SK-N-SH (cell line): ENCODE data around the gene HCCS. TPM values are rescaled to one million over a fixed set of nuclear protein-coding genes. Genes with fewer than 3 reads are reported as not detected.

ENCODE experiments used
- CTCF ChIA-PET: fragments of 300-600, 350-600 bp; formaldehyde crosslinking; extraction: SDS; loops from one replicate; lab custom pipeline; 2021; lab: Yijun Ruan, JAX
- POLR2A ChIA-PET: fragments of 350-600 bp; sonication (Branson Sonifier 250); formaldehyde crosslinking; extraction: SDS; loops from one replicate; lab custom pipeline; 2020; ENCODE audit warnings: antibody characterized with exemption, inconsistent platforms; lab: Yijun Ruan, JAX
- DNase-seq: peaks from one replicate; pipeline ENCODE4 v3.0.0; 2012
- H2AFZ ChIP-seq: fragments of 200-600 bp; sonication (generic); 2 replicates; pipeline ENCODE4 v1.8.1; 2016; ENCODE audit warnings: antibody characterized with exemption, mild to moderate bottlenecking, low read depth
- H3F3A ChIP-seq: fragments of 200-600 bp; sonication (generic); replicated peaks from 2 replicates; pipeline ENCODE3; 2016; ENCODE audit warnings: antibody characterized with exemption, mild to moderate bottlenecking; ENCODE audit not compliant: insufficient read depth
- H3K27ac ChIP-seq, 2 experiments: fragments of 200-500 bp in 1 of 2; fragments of 200-600 bp in 1 of 2; sonication (Bioruptor generic) in 1 of 2; sonication (generic), shearing (Covaris generic) in 1 of 2; 2 replicates each; pipeline versions ENCODE4 v1.5.1 to v1.6.1; 2014 to 2016; ENCODE audit warnings: low read depth in 2 of 2, inconsistent platforms in 1 of 2, low read length in 1 of 2, mild to moderate bottlenecking in 1 of 2, mixed read lengths in 1 of 2
- H3K27me3 ChIP-seq: fragments of 200-600 bp; sonication (generic), shearing (Covaris generic); 2 replicates; pipeline ENCODE4 v1.6.1; 2016; ENCODE audit warnings: mixed run types; ENCODE audit not compliant: insufficient read depth
- H3K36me3 ChIP-seq, 2 experiments: fragments of 200-500 bp in 1 of 2; fragments of 200-600 bp in 1 of 2; sonication (Bioruptor generic) in 1 of 2; sonication (generic) in 1 of 2; replicated peaks in 1 of 2; 2 replicates each; pipeline versions ENCODE3 to v1.5.1; 2014 to 2016; ENCODE audit warnings: low read length in 1 of 2, mild to moderate bottlenecking in 1 of 2; ENCODE audit not compliant: insufficient read depth in 2 of 2, control insufficient read depth in 1 of 2
- H3K4me1 ChIP-seq, 2 experiments: fragments of 200-500 bp in 1 of 2; fragments of 200-600 bp in 1 of 2; sonication (Bioruptor generic) in 1 of 2; sonication (generic), shearing (Covaris generic) in 1 of 2; 2 replicates each; pipeline versions ENCODE4 v1.5.1 to v1.6.1; 2014 to 2016; ENCODE audit warnings: low read depth in 1 of 2, low read length in 1 of 2, mixed run types in 1 of 2; ENCODE audit not compliant: insufficient read depth in 2 of 2, control insufficient read depth in 1 of 2
- H3K4me2 ChIP-seq: fragments of 200-600 bp; sonication (generic), shearing (Covaris generic); 2 replicates; pipeline ENCODE4 v1.6.1; 2017; ENCODE audit warnings: mixed run types
- H3K4me3 ChIP-seq, 2 experiments: fragments of 200-500 bp in 1 of 2; fragments of 200-600 bp in 1 of 2; sonication (Bioruptor generic) in 1 of 2; sonication (generic), shearing (Covaris generic) in 1 of 2; 2 replicates each; pipeline versions ENCODE4 v1.5.1 to v1.8.1; 2014 to 2016; ENCODE audit warnings: low read depth in 2 of 2, inconsistent platforms in 1 of 2, low read length in 1 of 2, mild to moderate bottlenecking in 1 of 2, mixed read lengths in 1 of 2, moderate library complexity in 1 of 2
- H3K79me2 ChIP-seq: fragments of 200-600 bp; sonication (generic); 2 replicates; pipeline ENCODE4 v1.8.1; 2017; ENCODE audit warnings: mild to moderate bottlenecking; ENCODE audit not compliant: insufficient read depth
- H3K9ac ChIP-seq: fragments of 200-600 bp; sonication (generic); 2 replicates; pipeline ENCODE4 v1.6.1; 2017; ENCODE audit warnings: mixed run types
- H3K9me2 ChIP-seq: fragments of 200-600 bp; sonication (generic); 2 replicates; pipeline ENCODE4 v1.6.1; 2017; ENCODE audit warnings: mixed run types
- H3K9me3 ChIP-seq: fragments of 200-600 bp; sonication (generic); 2 replicates; pipeline ENCODE4 v1.6.1; 2017; ENCODE audit warnings: mixed run types, mild to moderate bottlenecking, moderate library complexity
- H4K20me1 ChIP-seq: fragments of 200-600 bp; sonication (generic); 2 replicates; pipeline ENCODE4 v1.6.1; 2017; ENCODE audit warnings: mild to moderate bottlenecking, mixed run types; ENCODE audit not compliant: insufficient read depth
- CHD2 ChIP-seq: fragments of 150-350 bp; IDR thresholded peaks from 2 replicates; pipeline ENCODE4 v1.6.1; 2018; ENCODE audit warnings: low read length; ENCODE audit not compliant: partially characterized antibody
- ELF1 ChIP-seq: IDR thresholded peaks from 2 replicates; pipeline ENCODE4 v1.4.0; 2012
- EP300 ChIP-seq, 2 experiments: IDR thresholded peaks; 2 replicates each; pipeline versions ENCODE4 v1.4.0 to v1.6.1; 2012; ENCODE audit warnings: borderline replicate concordance in 1 of 2, low read depth in 1 of 2, low read length in 1 of 2
- FOSL2 ChIP-seq: IDR thresholded peaks from 2 replicates; pipeline ENCODE4 v1.4.0; 2012; ENCODE audit warnings: low read depth, mild to moderate bottlenecking, moderate library complexity, borderline replicate concordance
- FOXJ3 ChIP-seq: sonication (generic); formaldehyde crosslinking; IDR thresholded peaks from 2 replicates; pipeline ENCODE4 v1.5.1; 2020; ENCODE audit warnings: mild to moderate bottlenecking, missing genetic modification reagents
- GABPA ChIP-seq: IDR thresholded peaks from 2 replicates; pipeline ENCODE4 v1.4.0; 2012; ENCODE audit warnings: low read depth, mild to moderate bottlenecking
- JUND ChIP-seq: IDR thresholded peaks from 2 replicates; pipeline ENCODE4 v1.4.0; 2012
- MAX ChIP-seq: IDR thresholded peaks from 2 replicates; pipeline ENCODE4 v1.4.0; 2012; ENCODE audit warnings: low read depth
- MEF2A ChIP-seq: IDR thresholded peaks from 2 replicates; pipeline ENCODE4 v1.4.0; 2012; ENCODE audit warnings: low read depth, borderline replicate concordance
- MXI1 ChIP-seq: IDR thresholded peaks from 2 replicates; pipeline ENCODE4 v1.6.1; 2012; ENCODE audit warnings: mild to moderate bottlenecking, low read depth, low read length, improper control_type of control experiment
- NRF1 ChIP-seq: IDR thresholded peaks from 2 replicates; pipeline ENCODE4 v1.6.1; 2012; ENCODE audit warnings: low read depth, mild to moderate bottlenecking, low read length
- PBX3 ChIP-seq: IDR thresholded peaks from 2 replicates; pipeline ENCODE4; 2012
- RAD21 ChIP-seq: IDR thresholded peaks from 2 replicates; pipeline ENCODE4 v1.6.1; 2012; ENCODE audit warnings: mild to moderate bottlenecking, low read length
- SIN3A ChIP-seq: IDR thresholded peaks from 2 replicates; pipeline ENCODE4 v1.6.1; 2012; ENCODE audit warnings: low read depth, mild to moderate bottlenecking, low read length, moderate library complexity, borderline replicate concordance
- SMC3 ChIP-seq: IDR thresholded peaks from 2 replicates; pipeline ENCODE4 v1.6.1; 2012; ENCODE audit warnings: low read depth, low read length, improper control_type of control experiment
- TAF1 ChIP-seq: IDR thresholded peaks from 2 replicates; pipeline ENCODE4 v1.6.1; 2012; ENCODE audit warnings: low read depth, mild to moderate bottlenecking, low read length, moderate library complexity, borderline replicate concordance
- TCF12 ChIP-seq: IDR thresholded peaks from 2 replicates; pipeline ENCODE4 v1.4.0; 2012
- USF2 ChIP-seq: fragments of 150-350 bp; IDR thresholded peaks from 2 replicates; pipeline ENCODE4 v1.6.1; 2017; ENCODE audit warnings: antibody characterized with exemption, low read length, low read depth, borderline replicate concordance
- ZBTB33 ChIP-seq: IDR thresholded peaks from 2 replicates; pipeline ENCODE4 v1.4.0; 2012; ENCODE audit warnings: low read depth, borderline replicate concordance
- WGBS: methylation state at CpG from one replicate; pipeline ENCODE4 v1.1.6; 2017; ENCODE audit warnings: low lambda C conversion rate; 5-methylcytosine and 5-hydroxymethylcytosine counted together
- polyA plus RNA-seq, 3 experiments: library from polyadenylated mRNA; depleted of rRNA; stranded (reverse); fragments of >200 nt; gene quantifications; 2 replicates each; pipeline ENCODE4 v1.2.3, GENCODE V29; 2012

Gene HCCS
- polyA plus RNA-seq, 1 of the 3 experiments (the other 2 are of a cell fraction), result 33.7 TPM

GRCh38 chrX:11108253-11108941, 2.7 kb upstream of the HCCS start:
- no peak overlapping the region for H3K27ac ChIP-seq
- H3K79me2 ChIP-seq, result peaks cover 28% of the 10 kb centered on the region
- H3K9me3 ChIP-seq, result no peaks in the 10 kb centered on the region
- no peak for TF ChIP-seq GABPA
- no peak for TF ChIP-seq TCF12
- TF ChIP-seq FOXJ3 (CRISPR knock-in tag), result no peak
- no peak for TF ChIP-seq MEF2A
- TF ChIP-seq USF2, result no peak
- TF ChIP-seq PBX3, result no peak
- TF ChIP-seq EP300 (IDR thresholded peaks at IDR 0.05; ENCODE audit: borderline replicate concordance in 1 of 2, low read depth in 1 of 2, low read length in 1 of 2), result no peak
- no peak for TF ChIP-seq JUND
- no peak for TF ChIP-seq MXI1
- TF ChIP-seq ZBTB33, result no peak
- TF ChIP-seq MAX, result no peak
- no peak for TF ChIP-seq SMC3
- no peak for TF ChIP-seq CHD2
- no peak for TF ChIP-seq FOSL2
- no peak for TF ChIP-seq RAD21
- TF ChIP-seq TAF1, result no peak
- TF ChIP-seq SIN3A, result no peak
- TF ChIP-seq ELF1, result no peak
- TF ChIP-seq NRF1, result no peak
- H3K4me2 ChIP-seq, result no peak overlapping the region
- H3F3A ChIP-seq, result no peaks in the 10 kb centered on the region
- peaks cover 8 to 9% of the 10 kb centered on the region in 2 experiments for H3K36me3 ChIP-seq
- H3K4me1 ChIP-seq, result peaks cover 0 to 12% of the 10 kb centered on the region in 2 experiments; a peak in 2 of 4 replicates
- H3K9ac ChIP-seq, result no peak overlapping the region
- no peaks in the 10 kb centered on the region for H3K9me2 ChIP-seq
- WGBS, result 73% methylated on average over 4 of the region's 4 CpGs
- H2AFZ ChIP-seq, result no peak overlapping the region
- H3K27me3 ChIP-seq, result no peaks in the 10 kb centered on the region
- H3K4me3 ChIP-seq, result no peak overlapping the region
- DNase-seq, result no peak
- POLR2A ChIA-PET, result no interaction called here
- CTCF ChIA-PET, result no interaction called here
- H4K20me1 ChIP-seq, result no peaks in the 10 kb centered on the region
